RWPE1 (cell line): ENCODE results near the gene EIPR1.

Source experiments
- CTCF ChIA-PET: fragments of 350-600 bp; sonication (Branson Sonifier 250); formaldehyde crosslinking; extraction: SDS; loops from one replicate; lab custom pipeline; 2021; lab: Yijun Ruan, JAX
- POLR2A ChIA-PET: fragments of 400-600 bp; formaldehyde crosslinking; extraction: SDS; loops from one replicate; lab custom pipeline; 2020; ENCODE audit warnings: antibody characterized with exemption; ENCODE audit not compliant: low non-redundant PET; lab: Yijun Ruan, JAX
- DNase-seq: peaks from one replicate; pipeline ENCODE4 v3.0.0; 2012; ENCODE audit warnings: low spot score
- H3K27ac ChIP-seq: fragments of 450-650 bp; 2 replicates; pipeline ENCODE4 v1.5.1; 2017
- CTCF ChIP-seq: fragments of 450-650 bp; conservative IDR thresholded peaks from 2 replicates; pipeline ENCODE4 v1.5.1; 2017; ENCODE audit warnings: low read depth, mild to moderate bottlenecking

The EIPR1 gene

GRCh38 chr2:3192281-3192818 is 185.3 kb downstream of the EIPR1 start:
- H3K27ac ChIP-seq: no peak overlapping the region
- no peak for DNase-seq
- no peak for TF ChIP-seq CTCF
- ChIA-PET POLR2A (no interaction called here), CTCF (interaction anchor here (0.8 kb wide), 1 partner anchor 494 kb away, joined by 3 read pairs; no protein-coding TSS in a partner anchor)

- H3K27ac ChIP-seq: no peak overlapping the region
- ChIA-PET POLR2A (no interaction called here), CTCF (no interaction called here)
- DNase-seq: no peak
- no peak for TF ChIP-seq CTCF
Observed at GRCh38 chr2:3189961-3190360, 187.7 kb downstream of the EIPR1 start.

- no peak for TF ChIP-seq CTCF
- ChIA-PET CTCF (no interaction called here), POLR2A (no interaction called here)
- no peak overlapping the region for H3K27ac ChIP-seq
- DNase-seq: no peak
Observed at GRCh38 chr2:3189076-3189591, 188.5 kb downstream of the EIPR1 start.

GRCh38 chr2:3188405-3188946 is 189.1 kb downstream of the EIPR1 start:
- DNase-seq: no peak
- ChIA-PET POLR2A (no interaction called here), CTCF (no interaction called here)
- TF ChIP-seq CTCF: no peak
- H3K27ac ChIP-seq: no peak overlapping the region

- H3K27ac ChIP-seq: no peak overlapping the region
- ChIA-PET POLR2A (no interaction called here), CTCF (no interaction called here)
- TF ChIP-seq CTCF: no peak
- DNase-seq: no peak
Observed at GRCh38 chr2:3187467-3187866, 190.2 kb downstream of the EIPR1 start.

- TF ChIP-seq CTCF: no peak
- no peak for DNase-seq
- ChIA-PET CTCF (no interaction called here), POLR2A (no interaction called here)
- H3K27ac ChIP-seq: no peak overlapping the region
Observed at GRCh38 chr2:3186766-3187165, 190.9 kb downstream of the EIPR1 start.
